H9 (cell line): ENCODE results near the gene PLXNA2. TPM values are rescaled to one million over a fixed set of nuclear protein-coding genes. Genes with fewer than 3 reads are reported as not detected.

Experiments
- DNase-seq: peaks from one replicate; pipeline ENCODE4 v3.0.0-alpha.2; 2017
- H2AFZ ChIP-seq: one replicate; pipeline ENCODE4 v1.6.1; 2013; ENCODE audit warnings: mild to moderate bottlenecking, low read length, control low read depth, moderate library complexity
- H2AK5ac ChIP-seq: 2 replicates; pipeline ENCODE4 v1.6.1; 2013; ENCODE audit warnings: low read length, control low read depth, mixed read lengths; ENCODE audit not compliant: insufficient read length
- H2BK120ac ChIP-seq: one replicate; pipeline ENCODE4 v1.6.1; 2013; ENCODE audit warnings: low read depth, mild to moderate bottlenecking, low read length, control low read depth, inconsistent platforms; ENCODE audit not compliant: poor library complexity, severe bottlenecking
- H2BK12ac ChIP-seq: 2 replicates; pipeline ENCODE4 v1.6.1; 2013; ENCODE audit warnings: low read length, control low read depth, mixed read lengths, low read depth; ENCODE audit not compliant: insufficient read length
- H2BK15ac ChIP-seq: 2 replicates; pipeline ENCODE4 v1.6.1; 2013; ENCODE audit warnings: low read depth, low read length, control low read depth
- H2BK20ac ChIP-seq: one replicate; pipeline ENCODE4 v1.6.1; 2013; ENCODE audit warnings: low read depth, mild to moderate bottlenecking, low read length, control low read depth, inconsistent platforms; ENCODE audit not compliant: poor library complexity, severe bottlenecking
- H2BK5ac ChIP-seq: 2 replicates; pipeline ENCODE4 v1.6.1; 2013; ENCODE audit warnings: low read length, control low read depth, mixed read lengths; ENCODE audit not compliant: insufficient read length
- H3K14ac ChIP-seq: 2 replicates; pipeline ENCODE4 v1.6.1; 2013; ENCODE audit warnings: low read length, control low read depth; ENCODE audit not compliant: insufficient read depth
- H3K18ac ChIP-seq: 2 replicates; pipeline ENCODE4 v1.6.1; 2013; ENCODE audit warnings: low read depth, mild to moderate bottlenecking, mixed read lengths, low read length, control low read depth; ENCODE audit not compliant: insufficient read length
- H3K23ac ChIP-seq: 2 replicates; pipeline ENCODE4 v1.6.1; 2013; ENCODE audit warnings: low read length, control low read depth, mixed read lengths, low read depth; ENCODE audit not compliant: insufficient read length
- H3K23me2 ChIP-seq: 2 replicates; pipeline ENCODE4 v1.6.1; 2013; ENCODE audit warnings: low read depth, mild to moderate bottlenecking, mixed read lengths, low read length, control low read depth; ENCODE audit not compliant: insufficient read length, poor library complexity, severe bottlenecking
- H3K27ac ChIP-seq: 2 replicates; pipeline ENCODE4 v1.5.1; 2013; ENCODE audit warnings: low read length, control low read depth, mixed read lengths, low read depth; ENCODE audit not compliant: insufficient read length
- H3K27me3 ChIP-seq: 2 replicates; pipeline ENCODE4 v1.6.1; 2013; ENCODE audit warnings: low read length, control low read depth, inconsistent platforms; ENCODE audit not compliant: insufficient read depth
- H3K4ac ChIP-seq: 2 replicates; pipeline ENCODE4 v1.6.1; 2013; ENCODE audit warnings: low read depth, mild to moderate bottlenecking, control low read depth, inconsistent platforms, low read length, moderate library complexity
- H3K4me1 ChIP-seq: 2 replicates; pipeline ENCODE4 v1.6.1; 2013; ENCODE audit warnings: low read length, control low read depth, inconsistent platforms; ENCODE audit not compliant: insufficient read depth
- H3K4me2 ChIP-seq: 2 replicates; pipeline ENCODE4 v1.6.1; 2013; ENCODE audit warnings: low read length, control low read depth, mixed read lengths; ENCODE audit not compliant: insufficient read length, insufficient read depth
- H3K56ac ChIP-seq: 2 replicates; pipeline ENCODE4 v1.6.1; 2013; ENCODE audit warnings: low read depth, mild to moderate bottlenecking, mixed read lengths, low read length, control low read depth; ENCODE audit not compliant: insufficient read length
- H3K79me1 ChIP-seq: 2 replicates; pipeline ENCODE4 v1.6.1; 2013; ENCODE audit warnings: low read depth, mild to moderate bottlenecking, moderate library complexity, low read length, control low read depth, inconsistent platforms; ENCODE audit not compliant: insufficient read depth, poor library complexity, severe bottlenecking
- H3K79me2 ChIP-seq: 2 replicates; pipeline ENCODE4 v1.6.1; 2013; ENCODE audit warnings: low read length, control low read depth, inconsistent platforms; ENCODE audit not compliant: insufficient read depth
- H3K9ac ChIP-seq: 2 replicates; pipeline ENCODE4 v1.6.1; 2013; ENCODE audit warnings: low read length, control low read depth, mixed read lengths; ENCODE audit not compliant: insufficient read length; ENCODE audit errors: extremely low read depth
- H3K9me3 ChIP-seq: one replicate; pipeline ENCODE4 v1.6.1; 2013; ENCODE audit warnings: low read depth, low read length, inconsistent platforms; ENCODE audit not compliant: control insufficient read depth
- H3T11ph ChIP-seq: one replicate; pipeline ENCODE4 v1.6.1; 2013; ENCODE audit warnings: mild to moderate bottlenecking, low read length, control low read depth, inconsistent platforms
- H4K20me1 ChIP-seq: one replicate; pipeline ENCODE4 v1.6.1; 2013; ENCODE audit not compliant: control insufficient read depth, insufficient read length, insufficient read depth
- H4K5ac ChIP-seq: 2 replicates; pipeline ENCODE4 v1.6.1; 2013; ENCODE audit warnings: low read depth, mild to moderate bottlenecking, mixed read lengths, low read length, control low read depth; ENCODE audit not compliant: insufficient read length
- H4K8ac ChIP-seq: replicated peaks from 2 replicates; pipeline ENCODE4 v1.6.1; 2013; ENCODE audit warnings: low read length, control low read depth, mixed read lengths, low read depth; ENCODE audit not compliant: insufficient read length
- H4K91ac ChIP-seq: 2 replicates; pipeline ENCODE4 v1.6.1; 2013; ENCODE audit warnings: low read depth, mild to moderate bottlenecking, moderate library complexity, mixed read lengths, low read length, control low read depth; ENCODE audit not compliant: insufficient read length
- H3K27ac Mint-ChIP-seq, 3 experiments: 2 replicates in 2 of 3; 3 replicates in 1 of 3; pipeline ENCODE4 v1.8.0; 2020 to 2021; ENCODE audit warnings: mixed read lengths in 3 of 3, mild to moderate bottlenecking in 1 of 3, moderate library complexity in 1 of 3
- H3K27me3 Mint-ChIP-seq: 2 replicates; pipeline ENCODE4 v1.8.0; 2021; ENCODE audit warnings: low read depth, mild to moderate bottlenecking, moderate library complexity, mixed read lengths
- H3K36me3 Mint-ChIP-seq, 3 experiments: 2 replicates in 2 of 3; 3 replicates in 1 of 3; pipeline ENCODE4 v1.8.0; 2020 to 2021; ENCODE audit warnings: low read depth in 3 of 3, mixed read lengths in 3 of 3; ENCODE audit not compliant: insufficient read depth in 1 of 3
- H3K4me1 Mint-ChIP-seq, 2 experiments: 2 replicates each; pipeline ENCODE4 v1.8.0; 2020; ENCODE audit warnings: mixed read lengths in 2 of 2
- H3K4me3 Mint-ChIP-seq, 2 experiments: 2 replicates in 1 of 2; 3 replicates in 1 of 2; pipeline ENCODE4 v1.8.0; 2020 to 2021; ENCODE audit warnings: mild to moderate bottlenecking in 2 of 2, mixed read lengths in 2 of 2, moderate library complexity in 1 of 2
- H3K9me3 Mint-ChIP-seq, 2 experiments: 2 replicates in 1 of 2; 3 replicates in 1 of 2; pipeline ENCODE4 v1.8.0; 2020; ENCODE audit warnings: mild to moderate bottlenecking in 2 of 2, mixed read lengths in 2 of 2, moderate library complexity in 1 of 2
- WGBS: extraction: QIAGEN DNeasy Blood & Tissue Kit; methylation state at CpG from one replicate; pipeline ENCODE4 v1.1.7; 2013; ENCODE audit warnings: missing lambda C conversion rate, low lambda C conversion rate, mixed read lengths; ENCODE audit not compliant: insufficient read length; ENCODE audit errors: extremely low coverage; 5-methylcytosine and 5-hydroxymethylcytosine counted together
- total RNA-seq: library from RNA; stranded (reverse); gene quantifications from 2 replicates; pipeline ENCODE4 v1.2.1, GENCODE V29; 2021
- TF ChIP-seq, protein P1 (sequence below): fragments of 200-600 bp; sonication (generic); conservative IDR thresholded peaks from 3 replicates; pipeline ENCODE4 v1.8.0; 2021; ENCODE audit warnings: antibody characterized with exemption, mild to moderate bottlenecking

Gene PLXNA2
- total RNA-seq, 1 experiment from 2014 or later = 0.57 TPM

DNA sequence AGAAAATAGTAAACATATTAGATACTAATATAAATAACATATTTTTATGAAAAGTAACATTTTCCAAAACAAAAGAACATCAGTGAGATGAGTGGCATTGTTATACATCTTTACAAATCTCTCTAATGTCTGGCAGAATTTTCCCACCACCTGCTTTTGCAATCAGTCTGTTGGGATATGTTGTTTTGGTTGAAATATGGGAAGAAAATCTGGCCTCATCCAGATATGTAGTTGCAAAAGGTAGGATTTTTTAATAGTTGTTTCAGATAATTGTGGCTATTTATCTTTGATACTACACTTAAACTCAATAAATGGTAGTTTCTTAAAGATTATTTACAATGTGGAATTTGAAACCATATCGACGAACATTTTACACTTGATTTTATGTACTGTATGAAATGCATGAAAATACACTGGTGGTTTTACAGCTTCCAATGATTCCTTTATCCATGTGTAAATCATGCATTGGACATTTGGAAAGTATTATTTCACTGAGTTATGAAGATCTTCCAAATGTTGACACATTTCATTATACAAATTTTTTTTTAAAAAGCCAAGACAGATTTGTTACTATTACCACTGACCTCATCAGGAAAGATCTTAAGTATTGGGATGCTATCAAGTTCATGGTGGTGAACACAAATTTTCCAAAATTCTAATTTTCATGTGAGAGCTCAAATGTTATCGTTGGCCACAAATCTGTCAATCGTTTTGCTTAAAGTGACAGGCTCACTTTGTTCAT is 259.2 kb downstream of the PLXNA2 start:
- Histone ChIP-seq H2BK15ac (no peak overlapping the region), H3K23me2 (no peaks in the 10 kb centered on the region), H3K79me1 (no peaks in the 10 kb centered on the region), H2BK5ac (no peak overlapping the region), H4K8ac (no peak overlapping the region), H3K4ac (no peak overlapping the region), H3K56ac (no peak overlapping the region), H2BK12ac (no peak overlapping the region), H2AFZ (no peak overlapping the region), H3K4me1 (no peaks in the 10 kb centered on the region), H2AK5ac (no peak overlapping the region), H4K91ac (no peak overlapping the region), H2BK20ac (no peak overlapping the region), H3K23ac (no peak overlapping the region), H2BK120ac (no peak overlapping the region), H3K14ac (no peak overlapping the region), H3K27ac (no peak overlapping the region), H3K9ac (no peak overlapping the region), H3K18ac (no peak overlapping the region), H3K4me2 (no peak overlapping the region), H3K79me2 (no peaks in the 10 kb centered on the region), H4K20me1 (no peaks in the 10 kb centered on the region), H3K9me3 (no peaks in the 10 kb centered on the region), H4K5ac (no peak overlapping the region), H3K27me3 (no peaks in the 10 kb centered on the region; the same call in 1 of the 2 replicates), H3T11ph (no peak overlapping the region)
- WGBS = no CpG with 5 or more reads among the region's 4 CpGs
- Mint-ChIP-seq H3K27me3 (peaks cover 30% of the 10 kb centered on the region), H3K36me3 (no peaks in the 10 kb centered on the region), H3K27ac (no peak overlapping the region), H3K4me1 (no peaks in the 10 kb centered on the region), H3K4me3 (no peak overlapping the region), H3K9me3 (no peaks in the 10 kb centered on the region)
- DNase-seq = no peak
- TF ChIP-seq, protein P1, sequence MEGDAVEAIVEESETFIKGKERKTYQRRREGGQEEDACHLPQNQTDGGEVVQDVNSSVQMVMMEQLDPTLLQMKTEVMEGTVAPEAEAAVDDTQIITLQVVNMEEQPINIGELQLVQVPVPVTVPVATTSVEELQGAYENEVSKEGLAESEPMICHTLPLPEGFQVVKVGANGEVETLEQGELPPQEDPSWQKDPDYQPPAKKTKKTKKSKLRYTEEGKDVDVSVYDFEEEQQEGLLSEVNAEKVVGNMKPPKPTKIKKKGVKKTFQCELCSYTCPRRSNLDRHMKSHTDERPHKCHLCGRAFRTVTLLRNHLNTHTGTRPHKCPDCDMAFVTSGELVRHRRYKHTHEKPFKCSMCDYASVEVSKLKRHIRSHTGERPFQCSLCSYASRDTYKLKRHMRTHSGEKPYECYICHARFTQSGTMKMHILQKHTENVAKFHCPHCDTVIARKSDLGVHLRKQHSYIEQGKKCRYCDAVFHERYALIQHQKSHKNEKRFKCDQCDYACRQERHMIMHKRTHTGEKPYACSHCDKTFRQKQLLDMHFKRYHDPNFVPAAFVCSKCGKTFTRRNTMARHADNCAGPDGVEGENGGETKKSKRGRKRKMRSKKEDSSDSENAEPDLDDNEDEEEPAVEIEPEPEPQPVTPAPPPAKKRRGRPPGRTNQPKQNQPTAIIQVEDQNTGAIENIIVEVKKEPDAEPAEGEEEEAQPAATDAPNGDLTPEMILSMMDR = no peak
